Fibroblast of the conjunctiva (primary cell): ENCODE measurements around the gene SPANXN5.
"Not testable (repeated sequence)": the region's sequence is repeated elsewhere in the genome, so short reads cannot be mapped to it uniquely, and the experiment has no call there.

Experiments
- DNase-seq: peaks from one replicate; pipeline ENCODE4 v3.0.0-alpha.2; 2010; ENCODE audit warnings: low read depth

The SPANXN5 gene, protein sequence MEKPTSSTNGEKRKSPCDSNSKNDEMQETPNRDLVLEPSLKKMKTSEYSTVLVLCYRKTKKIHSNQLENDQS

GRCh38 chrX:52797327-52797726, at the start of gene SPANXN5:
SPANXN5 (minus strand) TSS chrX:52797427; CDS start chrX:52797348, 79 bp downstream.
- DNase-seq, result not testable (repeated sequence)

GRCh38 chrX:52843619-52844018, 46.4 kb upstream of the SPANXN5 start:
- not testable (repeated sequence) for DNase-seq

DNA sequence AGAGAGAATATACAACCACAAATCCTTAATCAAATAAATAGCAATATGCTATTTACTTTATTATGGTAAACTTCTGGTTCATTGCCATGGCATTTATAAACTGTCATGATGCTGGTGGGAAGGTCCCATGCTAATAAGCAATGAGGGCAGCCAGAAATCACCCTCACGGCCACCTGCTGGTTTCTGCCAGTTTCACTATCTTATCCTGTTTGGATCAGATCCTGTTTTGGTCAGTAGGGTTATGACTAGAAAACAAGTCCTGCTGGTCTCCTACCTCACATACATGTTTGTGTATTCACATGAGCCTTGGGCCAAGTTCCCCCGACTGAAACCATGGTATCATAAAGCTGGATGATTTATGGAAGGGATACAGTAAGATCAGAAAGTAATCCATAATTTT, 41.9 kb upstream of the SPANXN5 start:
- DNase-seq, result no peak

- no peak for DNase-seq
These were observed 33.3 kb upstream of the SPANXN5 start for GRCh38 chrX:52830551-52830950.

GRCh38 chrX:52824608-52825007, 27.4 kb upstream of the SPANXN5 start:
- no peak for DNase-seq

DNA sequence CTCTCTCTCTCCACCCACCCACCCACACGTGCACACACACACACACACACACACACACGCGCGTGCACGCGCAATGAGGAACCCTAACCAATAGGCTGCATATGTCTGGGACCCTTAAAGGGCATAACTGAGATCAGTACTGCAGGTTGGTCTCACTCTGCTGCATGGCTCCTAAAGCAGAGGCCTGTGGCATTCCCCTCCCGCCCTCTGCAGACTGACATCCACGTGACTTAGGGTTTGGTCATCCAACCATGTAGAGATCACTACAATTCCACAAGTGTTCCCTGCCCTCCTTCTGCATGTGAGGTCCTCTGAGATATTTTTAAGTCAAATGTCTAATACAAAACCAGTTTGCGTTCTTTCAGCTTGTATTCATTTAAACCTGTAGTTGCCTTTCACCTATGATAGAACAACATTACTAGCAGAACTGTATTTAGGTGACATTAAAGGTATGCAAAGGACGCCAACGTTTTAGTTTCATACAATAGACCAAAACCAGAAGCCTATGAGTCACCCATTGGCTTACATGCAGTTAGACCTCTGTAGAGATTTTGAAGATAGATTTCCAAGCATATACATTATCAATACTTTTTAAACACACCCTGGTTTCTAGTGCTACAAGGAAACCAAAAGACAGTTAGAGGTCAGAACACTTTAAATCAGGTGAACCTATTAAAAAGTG, 24.0 kb upstream of the SPANXN5 start:
- no peak for DNase-seq

DNA sequence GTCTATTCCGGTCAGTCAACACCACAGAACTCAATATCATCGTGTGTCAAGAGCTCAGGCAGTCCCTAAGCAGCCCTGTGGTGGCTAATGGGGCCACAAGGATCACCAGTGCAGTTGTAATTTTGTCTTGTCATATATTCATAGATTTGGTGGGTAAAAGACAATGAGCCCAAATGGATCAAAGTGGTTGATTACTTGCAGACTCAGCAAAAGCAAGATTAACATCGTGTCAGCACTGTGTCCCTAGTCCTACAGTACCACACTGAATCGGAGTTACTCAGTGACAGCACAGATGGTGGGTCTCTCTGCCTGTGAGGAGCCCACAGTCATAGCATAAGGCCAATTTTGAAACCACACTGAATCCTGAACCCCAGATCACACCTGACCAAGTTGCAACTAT, 22.6 kb upstream of the SPANXN5 start:
- no peak for DNase-seq

GRCh38 chrX:52811065-52811625, 13.9 kb upstream of the SPANXN5 start, which contains the start of gene XAGE5:
XAGE5 (plus strand) TSS chrX:52811287; CDS start chrX:52812567, 1,280 bp downstream.
- no peak for DNase-seq

GRCh38 chrX:52804876-52805275, 7.6 kb upstream of the SPANXN5 start:
- DNase-seq, result not testable (repeated sequence)

GRCh38 chrX:52773504-52773903, 23.7 kb downstream of the SPANXN5 start:
- DNase-seq, result not testable (repeated sequence)

GRCh38 chrX:52765983-52766382, 31.2 kb downstream of the SPANXN5 start:
- not testable (repeated sequence) for DNase-seq

- not testable (repeated sequence) for DNase-seq
These were observed 46.3 kb downstream of the SPANXN5 start, which contains the start of gene SSX2B for GRCh38 chrX:52750952-52751351. SSX2B (plus strand) TSS chrX:52751252; CDS start chrX:52752681, 1,429 bp downstream.
